NCI-H2081 treated with DMSO at 0.1 percent for 48 hours (cell line): ENCODE measurements around the gene TMEM107.

Experiments used
- DNase-seq: peaks from one replicate; lab custom pipeline; 2025; lab: John Stamatoyannopoulos, UW

Gene TMEM107

GRCh38 chr17:8162233-8162996, 13.8 kb downstream of the TMEM107 start, which contains the start of gene VAMP2:
VAMP2 (minus strand) TSS chr17:8162948; CDS start chr17:8162879, 69 bp downstream.
- DNase-seq: no peak

- no peak for DNase-seq
Observed at GRCh38 chr17:8161289-8162232, 14.6 kb downstream of the TMEM107 start.

- DNase-seq: no peak
Observed at GRCh38 chr17:8160741-8161221, 15.4 kb downstream of the TMEM107 start.

DNA sequence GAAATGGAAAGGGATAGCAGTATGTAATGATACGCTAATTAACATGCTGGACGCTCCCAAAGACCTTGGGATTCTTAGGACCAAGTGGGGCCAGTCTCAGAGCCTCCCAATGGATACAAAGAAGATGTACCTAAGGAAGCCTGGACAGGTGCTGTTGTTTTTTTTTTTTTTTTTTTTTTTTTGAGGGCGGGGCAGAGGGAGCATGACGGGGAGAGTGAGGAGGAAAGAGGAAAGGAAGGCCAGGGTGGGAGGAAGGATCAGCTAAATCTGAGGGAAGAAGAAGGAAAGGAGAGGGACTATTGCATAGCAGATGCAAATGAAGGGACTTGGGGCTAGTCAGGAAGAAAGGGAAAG, 16.0 kb downstream of the TMEM107 start:
- DNase-seq: no peak

DNA sequence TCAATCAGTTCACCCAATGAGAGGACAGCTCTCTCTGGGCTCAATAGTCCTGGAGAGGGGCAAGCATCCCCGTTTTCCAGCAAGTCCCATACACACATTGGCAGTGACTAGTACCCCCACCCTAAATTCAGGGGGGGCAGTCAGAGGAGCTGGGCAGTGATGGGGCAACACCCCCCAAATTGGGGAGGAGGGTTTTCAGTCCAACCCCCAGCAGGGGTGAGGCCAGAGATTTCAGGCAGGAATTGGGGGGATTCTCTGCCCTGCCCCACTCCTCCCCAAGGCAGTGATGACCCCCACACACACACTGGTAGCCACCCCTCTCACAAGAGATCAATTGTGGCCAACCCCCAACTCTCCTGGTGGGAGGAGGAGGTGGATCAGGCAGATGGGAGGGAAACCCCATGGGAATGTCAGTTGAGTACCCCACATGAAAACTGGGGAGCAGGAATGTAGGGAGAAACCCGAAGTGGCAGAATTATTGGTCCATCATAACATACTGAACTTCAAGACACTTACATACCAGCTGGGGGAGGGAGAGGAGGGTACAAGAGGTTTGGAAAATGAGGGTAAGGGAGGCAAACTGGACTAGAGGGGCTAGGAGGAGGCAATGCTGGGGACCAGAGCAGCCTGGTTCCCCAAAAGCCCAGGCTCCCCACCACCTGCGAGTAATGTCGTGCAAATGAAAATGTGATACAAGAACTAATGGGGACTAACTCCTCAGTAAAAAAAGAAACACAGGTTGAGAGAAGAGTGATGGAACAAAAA, 16.5 kb downstream of the TMEM107 start:
- DNase-seq: no peak

DNA sequence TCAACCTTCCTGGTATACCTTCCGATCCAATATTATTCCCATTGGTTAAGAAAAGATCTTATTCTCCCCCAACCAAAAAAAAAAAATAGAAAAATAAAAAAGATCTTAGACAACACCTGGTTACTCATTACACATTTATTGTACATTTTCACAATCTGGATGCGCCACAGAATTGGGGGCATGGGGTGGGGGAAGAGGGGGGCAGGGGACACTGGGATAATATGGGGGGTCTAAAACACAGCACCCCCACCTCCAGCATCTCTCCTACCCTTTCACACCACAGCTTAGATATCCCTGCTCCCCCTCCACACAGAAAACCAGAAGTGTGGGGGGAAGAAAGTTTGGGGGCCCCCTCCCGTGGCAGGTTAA, 17.2 kb downstream of the TMEM107 start:
- DNase-seq: no peak

GRCh38 chr17:8158267-8159031, 17.7 kb downstream of the TMEM107 start:
- DNase-seq: peak; percentile 19

DNA sequence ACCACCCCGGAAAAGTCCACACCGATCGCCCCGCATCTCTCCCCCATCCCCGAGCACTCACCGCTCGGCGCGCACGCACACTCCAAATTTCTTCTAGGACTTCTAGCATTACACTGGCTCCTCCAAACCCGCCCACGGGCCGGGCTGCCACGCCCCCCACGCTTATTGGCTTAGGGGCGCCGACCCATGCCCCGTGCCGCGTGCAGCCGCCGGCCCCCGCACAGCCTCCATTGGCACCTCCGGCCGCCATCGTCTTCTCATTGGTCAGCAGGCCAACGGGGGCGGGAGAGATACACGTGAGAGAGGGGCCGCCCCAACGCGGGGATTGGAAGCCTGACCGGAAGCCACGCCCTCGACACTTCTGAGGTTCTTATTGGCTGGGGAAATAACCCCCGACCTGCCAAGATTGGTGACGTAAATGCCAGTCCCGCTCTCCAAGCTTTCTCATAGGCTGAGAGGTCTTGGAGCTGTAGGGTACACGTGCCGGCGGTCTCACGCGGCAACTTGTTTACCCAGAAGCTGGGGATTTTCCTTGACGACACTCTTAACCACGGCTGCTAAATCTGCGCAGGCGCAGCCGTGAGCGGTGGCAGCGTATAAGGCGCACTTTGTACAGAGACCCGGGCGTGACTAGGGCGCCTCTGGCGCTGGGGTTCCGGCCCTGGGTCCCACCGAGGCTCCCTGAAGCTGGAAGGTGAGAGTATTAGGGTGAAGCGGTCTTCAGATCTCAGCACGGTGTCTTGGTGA, 19.8 kb downstream of the TMEM107 start:
- peak; percentile 96 for DNase-seq

DNA sequence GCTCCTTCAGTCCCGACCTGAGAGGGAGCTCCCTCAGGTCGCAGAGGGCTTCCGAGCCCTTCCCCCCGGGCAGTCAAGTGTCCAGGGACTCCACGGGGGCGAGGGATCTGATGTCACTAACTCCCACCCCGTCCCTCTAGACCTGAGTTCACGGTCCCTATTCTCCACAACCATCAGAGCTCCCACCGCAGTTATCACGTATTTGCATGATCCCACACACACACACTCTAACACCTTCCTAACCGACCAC, 20.3 kb downstream of the TMEM107 start:
- no peak for DNase-seq

- DNase-seq: no peak
Observed at GRCh38 chr17:8155231-8155995, 20.8 kb downstream of the TMEM107 start.

DNA sequence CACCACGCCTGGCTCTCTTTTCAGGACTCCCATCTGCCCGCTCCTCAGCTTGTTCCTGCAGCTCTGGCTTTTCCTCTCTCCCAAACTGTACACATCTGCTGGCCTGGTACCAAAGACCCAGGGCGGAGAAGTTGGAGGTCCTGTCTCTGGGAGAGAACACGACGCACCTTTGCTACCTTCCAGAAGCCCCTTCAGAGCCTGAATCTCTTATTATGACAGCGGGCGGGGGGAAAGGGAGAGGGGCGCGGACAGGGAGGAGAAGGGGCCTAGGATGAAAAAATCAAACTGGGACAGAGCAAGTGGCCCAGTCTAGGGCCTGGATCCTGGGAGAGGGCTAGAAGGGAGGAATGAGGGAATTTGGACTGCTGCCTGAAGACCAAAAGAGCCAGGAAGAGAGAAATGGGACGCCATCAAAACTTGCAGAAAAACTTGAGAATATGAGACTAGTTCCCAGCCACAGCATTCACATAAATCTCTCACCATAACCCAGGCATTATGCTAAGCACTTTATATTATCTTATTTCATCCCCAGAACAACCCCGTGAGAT, 21.5 kb downstream of the TMEM107 start:
- no peak for DNase-seq

- DNase-seq: no peak
Observed at GRCh38 chr17:8153957-8154607, 22.1 kb downstream of the TMEM107 start.

DNA sequence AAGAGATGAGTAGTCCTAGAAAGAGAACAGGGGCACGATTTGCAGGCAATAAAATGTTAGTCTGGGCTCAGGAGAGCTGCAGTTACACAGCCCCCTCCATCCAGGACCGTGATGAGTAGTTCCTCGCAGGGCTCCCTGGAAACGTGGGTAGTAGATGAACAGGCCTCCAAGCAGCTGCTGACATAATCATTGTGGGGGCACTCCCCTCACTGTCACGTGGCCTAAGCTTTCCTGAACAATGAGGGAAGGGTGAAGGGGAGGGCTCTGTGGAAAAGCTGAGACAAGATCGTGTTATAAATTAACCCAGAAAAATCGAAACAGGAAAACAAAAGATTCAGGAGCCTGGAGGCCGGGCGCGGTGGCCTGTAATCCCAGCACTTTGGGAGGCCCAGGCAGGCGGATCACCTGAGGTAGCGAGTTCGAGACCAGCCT, 22.6 kb downstream of the TMEM107 start:
- DNase-seq: no peak

- DNase-seq: no peak
Observed at GRCh38 chr17:8153031-8153451, 23.1 kb downstream of the TMEM107 start.

DNA sequence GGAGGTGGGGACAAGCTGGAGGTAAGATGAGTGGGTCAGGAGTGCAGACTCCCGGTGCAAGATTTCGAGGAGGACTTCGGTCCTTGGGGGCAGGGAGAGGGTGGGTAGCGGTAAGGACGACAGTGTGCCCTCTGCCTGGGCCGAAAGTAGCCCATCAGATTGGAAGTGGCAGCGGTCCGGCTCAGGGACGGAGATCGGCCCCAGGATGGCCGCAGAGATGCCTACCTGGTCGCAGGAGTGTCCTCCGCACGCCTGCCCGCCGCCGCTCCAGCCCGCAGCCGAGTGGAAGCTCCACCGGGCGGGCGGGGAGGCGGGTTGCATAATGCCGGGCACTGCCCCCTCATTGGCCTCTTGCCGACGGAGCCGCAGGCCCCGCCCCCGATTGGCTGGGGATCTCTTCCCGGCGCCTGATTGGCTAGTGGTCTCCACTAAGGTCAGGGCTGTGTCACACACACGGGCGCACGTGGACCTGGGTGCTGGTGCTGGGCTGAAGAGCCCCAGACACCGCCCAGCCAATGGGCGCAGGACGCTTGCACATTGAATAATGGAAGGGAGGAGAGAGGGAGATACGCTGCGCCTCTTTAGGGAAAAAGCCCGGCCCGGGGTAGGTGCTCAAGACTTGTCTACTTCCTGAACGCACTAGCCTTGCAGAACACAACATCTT, 23.9 kb downstream of the TMEM107 start, which contains the start of gene PER1:
Gene PER1, minus strand, starts transcription at position 293 of the 664 bp plus-strand sequence. CDS start 1,698 bp downstream, outside the sequence.
- peak; percentile 59 for DNase-seq

- no peak for DNase-seq
Observed at GRCh38 chr17:8151641-8152111, 24.5 kb downstream of the TMEM107 start.

- DNase-seq: no peak
Observed at GRCh38 chr17:8151120-8151640, 25.0 kb downstream of the TMEM107 start.
